Measurements from ENCODE around the gene ZSCAN25.
"Not testable (repeated sequence)": the region's sequence is repeated elsewhere in the genome, so short reads cannot be mapped to it uniquely, and the experiment has no call there.

ZSCAN25 gene

GRCh38 chr7:99616359-99617191 is at the start of gene ZSCAN25:
ZSCAN25 (plus strand) TSS chr7:99616946; CDS start chr7:99619607, 2,661 bp downstream.
- DNase-seq: peak; percentile 87 to 91

- not testable (repeated sequence) for DNase-seq
Measured at GRCh38 chr7:99568770-99569169, 48.0 kb upstream of the ZSCAN25 start.

DNA sequence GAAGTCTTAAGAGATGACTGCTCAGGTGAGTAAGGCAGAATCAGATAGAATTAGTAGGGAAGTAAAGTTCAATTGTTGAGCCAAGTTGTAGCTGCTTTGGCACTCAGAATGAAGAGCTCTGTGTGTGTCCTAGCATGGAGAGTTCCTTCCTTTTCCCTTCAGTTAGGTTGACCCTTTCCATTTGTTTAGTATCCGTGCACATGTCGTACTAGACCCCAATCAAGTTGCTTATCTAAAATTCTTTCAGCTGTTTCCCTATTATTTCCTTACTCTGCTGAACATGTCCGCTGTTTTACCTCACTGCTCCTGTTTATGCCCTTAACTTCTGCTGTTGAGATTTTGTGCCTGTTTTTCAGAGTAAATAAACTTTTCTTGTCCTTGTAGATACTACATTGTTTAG is 45.0 kb upstream of the ZSCAN25 start:
- DNase-seq: no peak

GRCh38 chr7:99573257-99573656 is 43.5 kb upstream of the ZSCAN25 start:
- DNase-seq: no peak

GRCh38 chr7:99576251-99576650 is 40.5 kb upstream of the ZSCAN25 start:
- DNase-seq: no peak

DNA sequence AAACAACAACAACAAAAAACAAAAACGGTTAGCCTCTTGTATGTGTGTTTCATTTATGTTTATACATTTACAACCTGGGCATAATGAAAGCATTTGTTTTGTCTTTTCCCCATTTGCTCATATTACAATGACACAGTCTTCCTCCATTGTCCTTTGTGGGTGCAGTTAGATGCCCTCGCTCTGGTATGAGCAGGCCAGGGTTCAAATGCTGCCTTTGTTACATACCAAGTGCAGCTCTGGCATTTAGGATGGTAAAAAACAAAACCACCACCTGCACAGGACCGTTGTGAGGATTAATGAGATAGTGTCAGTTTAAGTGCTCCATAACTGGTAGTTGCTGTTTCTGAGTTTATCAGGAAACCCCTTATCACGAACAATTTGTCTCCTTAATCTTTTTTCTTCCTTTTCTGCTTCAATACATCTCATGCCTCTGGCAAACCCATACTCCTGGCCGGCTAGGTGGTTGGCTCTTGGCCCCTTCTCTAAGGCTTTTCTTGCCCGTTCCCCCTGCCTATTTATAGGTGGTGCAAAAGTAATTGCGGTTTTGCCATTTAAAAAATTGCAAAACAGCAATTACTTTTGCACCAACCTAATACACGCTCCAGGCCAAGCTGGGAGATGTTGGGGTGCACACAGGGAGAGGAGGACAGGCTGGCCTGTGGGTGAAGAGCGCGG is 37.3 kb upstream of the ZSCAN25 start:
- no peak for DNase-seq

- DNase-seq: peak; percentile 25 to 59
Measured at GRCh38 chr7:99579956-99580777, 36.6 kb upstream of the ZSCAN25 start.

DNA sequence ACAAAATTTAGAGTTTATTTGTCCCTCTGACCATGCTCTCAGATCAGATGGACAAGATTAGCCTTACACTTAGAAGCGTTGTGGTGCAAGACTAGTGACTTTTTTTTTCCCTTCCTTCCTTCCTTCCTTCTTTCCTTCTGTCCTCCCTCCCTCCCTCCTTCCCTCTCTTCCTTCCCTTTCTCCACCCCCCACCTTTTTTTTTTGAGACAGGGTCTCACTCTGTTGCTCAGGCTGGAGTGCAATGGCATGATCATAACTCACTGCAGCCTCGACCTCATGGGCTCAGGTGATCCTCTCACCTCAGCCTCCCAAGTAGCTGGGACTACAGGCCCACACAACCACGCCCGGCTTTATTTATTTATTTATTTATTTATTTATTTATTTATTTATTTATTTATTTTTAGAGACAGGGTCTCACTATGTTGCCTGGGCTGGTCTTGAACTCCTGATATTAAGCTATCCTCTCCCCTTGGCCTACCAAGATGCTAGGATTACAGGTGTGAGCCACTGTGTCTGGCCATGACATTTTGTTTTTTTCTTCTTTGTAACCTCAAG is 35.9 kb upstream of the ZSCAN25 start:
- DNase-seq: not testable (repeated sequence)

- DNase-seq: no peak
Measured at GRCh38 chr7:99588868-99589267, 27.9 kb upstream of the ZSCAN25 start.

- no peak for DNase-seq
Measured at GRCh38 chr7:99594948-99595745, 21.6 kb upstream of the ZSCAN25 start.

DNA sequence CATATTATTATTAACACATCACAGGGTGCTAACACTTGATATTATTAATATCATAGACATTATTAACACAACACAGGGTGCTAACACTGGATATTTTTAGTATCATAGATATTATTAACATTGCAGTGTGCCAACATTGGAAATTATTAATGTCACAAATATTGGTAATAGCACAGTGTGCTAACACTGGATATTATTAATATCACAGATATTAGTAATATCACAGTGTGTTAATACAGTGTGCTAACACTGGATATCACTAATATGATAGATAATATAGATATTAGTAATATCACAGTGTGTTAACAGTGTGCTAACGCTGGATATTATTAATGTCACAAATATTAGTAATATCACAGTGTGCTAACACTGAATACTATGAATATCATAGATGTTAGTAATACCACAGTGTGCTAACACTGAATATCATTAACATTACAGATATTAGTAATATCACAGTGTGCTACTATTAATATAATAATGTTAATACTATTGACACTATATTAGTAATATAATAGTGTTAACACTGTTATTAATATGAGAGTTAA is 20.3 kb upstream of the ZSCAN25 start:
- DNase-seq: no peak

DNA sequence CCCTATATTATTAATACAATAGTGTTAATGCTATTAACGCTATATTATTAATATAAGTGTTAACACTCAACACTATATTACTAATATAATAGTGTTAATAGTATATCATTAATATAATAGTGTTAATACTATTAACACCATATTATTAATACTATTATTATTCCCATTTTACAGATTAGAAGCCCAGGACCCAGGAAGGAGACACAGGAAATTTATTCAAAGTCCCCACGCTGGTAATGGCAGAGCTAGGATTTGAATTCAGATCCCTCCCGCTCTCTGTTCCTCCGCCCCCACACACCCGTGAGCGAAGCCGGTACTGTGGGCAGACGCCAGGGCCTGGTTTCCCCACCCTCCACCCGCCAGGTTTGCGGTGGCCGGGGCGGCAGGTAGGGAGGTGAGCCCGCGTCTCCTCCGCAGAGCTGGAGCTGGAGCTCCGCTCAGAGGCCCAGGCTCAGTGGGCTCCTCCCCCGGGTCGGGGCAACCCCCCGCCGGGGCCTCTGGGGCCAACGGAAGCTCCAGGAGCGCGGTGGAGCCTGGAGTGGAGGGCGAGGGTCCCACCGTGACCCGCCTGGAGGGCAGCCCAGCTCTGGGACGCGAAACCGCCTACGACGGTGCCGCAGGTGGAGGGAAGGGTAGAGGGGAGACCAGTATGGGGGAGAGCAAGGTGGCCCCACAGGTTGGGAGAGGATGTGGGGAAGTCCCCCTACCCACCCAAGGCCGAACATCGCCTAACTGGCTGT is 18.8 kb upstream of the ZSCAN25 start, which contains the start of gene TMEM225B:
Gene TMEM225B, plus strand, starts transcription at position 506 of the 740 bp plus-strand sequence. CDS start 6,122 bp downstream, outside the sequence.
- DNase-seq: no peak

DNA sequence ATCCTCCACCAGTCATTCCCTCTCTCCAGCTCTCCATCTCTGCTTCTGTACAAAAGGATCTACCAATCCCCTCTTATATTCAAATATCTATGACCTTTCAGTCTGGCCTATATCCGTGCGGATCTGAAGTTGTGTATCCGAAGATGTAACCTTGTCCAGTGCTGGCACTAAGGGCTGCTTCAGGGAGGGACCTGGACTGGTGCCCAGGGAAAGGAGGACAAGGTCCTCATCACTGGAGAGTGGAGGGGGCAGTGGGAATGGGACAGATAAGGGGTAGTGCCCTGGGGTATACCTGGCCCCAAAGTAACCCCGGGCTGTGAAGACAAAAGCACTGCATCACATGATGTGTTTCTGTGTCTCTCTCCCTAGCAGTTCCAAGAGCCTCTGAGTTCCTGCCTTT is 16.9 kb upstream of the ZSCAN25 start:
- DNase-seq: no peak

GRCh38 chr7:99601656-99602310 is 15.0 kb upstream of the ZSCAN25 start:
- no peak for DNase-seq

DNA sequence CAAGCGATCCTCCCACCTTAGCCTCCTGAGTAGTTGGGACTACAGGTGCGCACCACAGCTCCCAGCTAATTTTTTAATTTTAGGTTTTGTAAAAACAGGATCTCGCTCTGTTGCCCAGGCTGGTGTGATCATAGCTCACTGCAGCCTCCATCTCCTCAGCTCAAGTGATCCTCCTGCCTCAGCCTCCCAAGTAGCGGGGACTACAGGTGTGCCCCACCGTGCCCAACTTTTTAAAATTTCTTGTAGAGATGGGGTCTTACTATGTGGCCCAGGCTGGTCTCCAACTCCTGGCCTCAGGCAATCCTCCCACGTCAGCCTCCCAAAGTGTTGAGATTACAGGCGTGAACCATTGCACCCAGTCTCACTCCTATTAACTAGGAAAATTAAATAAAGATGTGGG is 11.2 kb upstream of the ZSCAN25 start:
- no peak for DNase-seq

GRCh38 chr7:99606531-99606930 is 10.2 kb upstream of the ZSCAN25 start:
- no peak for DNase-seq

DNA sequence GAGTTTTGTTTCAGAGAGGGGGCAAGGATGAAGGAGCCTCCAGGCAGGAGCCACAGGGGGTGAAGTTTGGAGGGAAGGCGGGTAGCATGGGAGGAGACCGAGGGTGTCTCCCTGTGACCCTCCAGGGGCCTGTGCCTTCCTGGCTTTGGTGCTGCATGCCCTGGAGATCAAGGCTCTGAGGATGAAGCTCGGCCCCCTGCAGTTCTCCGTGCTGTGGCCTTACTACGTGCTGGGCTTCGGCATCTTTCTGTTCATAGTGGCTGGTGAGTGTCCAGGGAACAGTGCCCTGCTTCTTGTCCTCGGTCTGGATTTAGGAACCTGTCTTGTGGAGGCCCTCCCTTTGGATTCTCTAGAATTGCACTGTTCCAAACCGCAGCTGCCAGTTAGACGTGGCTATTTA is 9.2 kb upstream of the ZSCAN25 start:
- DNase-seq: no peak

- no peak for DNase-seq
Measured at GRCh38 chr7:99614495-99614894, 2.3 kb upstream of the ZSCAN25 start.

GRCh38 chr7:99615989-99616358 is 772 bp upstream of the ZSCAN25 start:
- no peak for DNase-seq

DNA sequence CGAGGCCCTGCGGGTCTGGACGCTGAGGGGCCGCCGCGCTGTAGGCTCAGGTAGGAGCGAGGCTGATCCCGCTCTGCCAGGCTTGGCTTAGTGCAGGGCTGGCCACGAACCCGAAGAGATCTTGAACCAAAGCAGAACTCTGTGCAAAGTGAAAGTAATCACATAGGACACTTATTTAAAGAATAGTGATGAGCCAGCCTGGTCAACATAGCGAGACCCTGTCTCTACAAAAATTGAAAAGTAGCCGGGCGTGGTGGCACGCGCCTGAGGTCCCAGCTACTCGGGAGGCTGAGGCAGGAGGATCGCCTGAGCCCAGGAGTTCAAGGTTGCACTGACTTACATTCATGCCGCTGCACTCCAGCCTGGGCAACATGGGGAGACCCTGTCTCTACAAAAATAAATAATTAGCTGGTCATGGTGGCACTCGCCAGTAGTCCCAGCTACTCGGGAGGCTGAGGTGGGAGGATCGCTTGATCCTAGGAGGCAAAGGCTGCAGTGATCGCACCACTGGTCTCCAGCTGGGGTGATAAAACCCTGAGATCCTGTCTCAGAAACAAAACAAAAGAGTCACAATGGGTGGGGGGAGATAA is 541 bp downstream of the ZSCAN25 start:
- no peak for DNase-seq
